Measurements from ENCODE around the gene POU2AF3. TPM values are rescaled to one million over a fixed set of nuclear protein-coding genes. Genes with fewer than 3 reads are reported as not detected.

POU2AF3 gene
- total RNA-seq, 3 donors from 2014 or later (not counting 1 experiment from before 2014, with no cell fraction given) = not detected

DNA sequence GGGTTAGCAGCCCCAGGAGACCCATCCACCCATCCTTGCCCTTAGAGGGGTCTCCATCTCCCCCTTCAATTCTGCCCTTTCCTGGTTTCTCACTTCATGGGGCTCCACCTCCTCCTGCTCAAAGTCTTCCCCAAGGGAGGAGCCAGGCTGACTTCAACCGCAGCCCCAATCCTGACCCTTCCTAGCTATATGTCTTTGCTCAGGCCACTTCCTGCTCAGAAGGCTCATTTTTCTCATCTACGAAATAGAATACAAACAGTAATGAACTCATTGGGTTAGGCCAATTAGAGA is 56.2 kb downstream of the POU2AF3 start:
- no peaks in the 10 kb centered on the region for H3K27me3 ChIP-seq (ENCODE audit: control insufficient read depth, insufficient read depth, low read length)
- Mint-ChIP-seq H3K36me3 (no peaks in the 10 kb centered on the region), H3K27me3 (ENCODE audit: low read depth in 2 of 2) (peaks cover 0 to 5% of the 10 kb centered on the region in 2 donors), H3K27ac (no peak overlapping the region), H3K4me3 (no peak overlapping the region), H3K4me1 (no peaks in the 10 kb centered on the region), H3K9me3 (no peaks in the 10 kb centered on the region)
- H3K36me3 ChIP-seq (ENCODE audit: control insufficient read depth, insufficient read depth, low read length) = no peaks in the 10 kb centered on the region
- no peak for DNase-seq
- WGBS (ENCODE audit: insufficient coverage) = 92% methylated on average over 1 of the region's 2 CpGs
- no peak for TF ChIP-seq CTCF (IDR thresholded peaks at IDR 0.05)
- no peaks in the 10 kb centered on the region for H3K4me1 ChIP-seq (ENCODE audit: control insufficient read depth, insufficient read depth, low read length)
- H3K4me3 ChIP-seq (ENCODE audit: low read length) = no peak overlapping the region
- intact Hi-C loops (cut with micrococcal nuclease) = no loop called here
- no peaks in the 10 kb centered on the region for H3K9me3 ChIP-seq (ENCODE audit: control insufficient read depth, insufficient read depth, low read length)
- H3K27ac ChIP-seq (ENCODE audit: low read length) = no peak overlapping the region
- ATAC-seq = no peak

DNA sequence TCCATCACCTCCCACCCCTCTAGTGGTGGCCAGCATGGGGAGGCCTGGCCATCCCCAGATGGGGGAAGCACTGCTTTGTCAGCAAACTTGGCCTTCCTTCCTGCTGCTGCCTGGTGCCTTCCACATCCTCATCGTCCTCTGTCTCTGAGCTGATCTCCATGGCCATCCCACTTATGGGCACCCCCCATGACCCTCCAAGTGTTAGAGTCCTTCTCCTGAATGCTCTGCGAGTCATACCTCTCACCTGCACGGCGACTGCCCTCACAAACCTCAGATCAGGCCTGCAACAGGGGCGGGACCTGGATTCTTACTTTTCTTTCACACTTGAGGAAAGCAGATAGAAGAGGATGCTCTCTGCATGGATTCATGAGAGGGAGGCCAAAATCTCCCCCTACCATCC is 56.8 kb downstream of the POU2AF3 start:
- no peak overlapping the region for H3K4me3 Mint-ChIP-seq
- H3K36me3 ChIP-seq (ENCODE audit: control insufficient read depth, insufficient read depth, low read length) = no peaks in the 10 kb centered on the region
- intact Hi-C loops (cut with micrococcal nuclease) = no loop called here
- H3K27me3 ChIP-seq (ENCODE audit: control insufficient read depth, insufficient read depth, low read length) = no peaks in the 10 kb centered on the region
- H3K27me3 Mint-ChIP-seq (ENCODE audit: low read depth in 2 of 2) = peaks cover 0 to 5% of the 10 kb centered on the region in 2 donors
- H3K36me3 Mint-ChIP-seq = no peaks in the 10 kb centered on the region
- no peaks in the 10 kb centered on the region for H3K4me1 ChIP-seq (ENCODE audit: control insufficient read depth, insufficient read depth, low read length)
- no peaks in the 10 kb centered on the region for H3K4me1 Mint-ChIP-seq
- no peak overlapping the region for H3K27ac ChIP-seq (ENCODE audit: low read length)
- 85% methylated on average over 5 of the region's 5 CpGs for WGBS (ENCODE audit: insufficient coverage)
- TF ChIP-seq CTCF (IDR thresholded peaks at IDR 0.05) = no peak
- no peak for DNase-seq
- H3K27ac Mint-ChIP-seq = no peak overlapping the region
- H3K4me3 ChIP-seq (ENCODE audit: low read length) = no peak overlapping the region
- H3K9me3 Mint-ChIP-seq = no peaks in the 10 kb centered on the region
- no peak for ATAC-seq
- no peaks in the 10 kb centered on the region for H3K9me3 ChIP-seq (ENCODE audit: control insufficient read depth, insufficient read depth, low read length)

DNA sequence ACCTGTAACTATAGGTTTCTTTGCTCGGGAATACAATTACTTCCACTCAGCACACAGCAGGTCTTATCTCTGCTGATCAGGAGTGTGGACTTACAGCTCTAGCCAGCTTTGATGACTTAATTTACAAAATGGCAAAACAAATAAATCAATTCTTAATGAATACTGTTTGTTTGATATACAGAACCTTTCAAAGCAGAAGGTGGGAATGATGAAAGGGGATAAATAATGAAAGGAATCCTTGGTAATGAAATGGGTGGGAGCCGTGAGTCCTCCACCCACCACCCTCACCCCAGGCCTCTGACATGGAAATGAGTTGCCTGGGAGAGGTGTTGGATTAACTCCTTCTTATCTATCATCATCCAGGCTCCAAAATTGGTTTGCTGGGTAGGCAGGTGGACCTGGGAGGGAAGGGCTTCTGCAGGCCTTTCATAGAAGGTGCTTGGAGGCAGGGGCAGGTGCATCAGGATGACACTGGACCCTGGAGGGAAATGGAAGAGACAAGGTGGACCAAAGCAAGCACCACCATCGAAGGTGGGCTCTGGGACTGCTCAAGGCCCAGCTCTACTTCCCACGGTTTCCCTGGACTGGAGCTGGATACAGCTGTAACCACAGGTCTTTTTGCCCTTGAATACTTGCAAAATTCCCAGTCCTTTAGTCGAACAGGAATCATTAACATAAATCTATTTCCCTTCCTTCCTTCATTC is 57.8 kb downstream of the POU2AF3 start:
- Histone ChIP-seq H3K36me3 (ENCODE audit: control insufficient read depth, insufficient read depth, low read length) (no peaks in the 10 kb centered on the region), H3K4me1 (ENCODE audit: control insufficient read depth, insufficient read depth, low read length) (peaks cover 2% of the 10 kb centered on the region), H3K27me3 (ENCODE audit: control insufficient read depth, insufficient read depth, low read length) (no peaks in the 10 kb centered on the region), H3K27ac (ENCODE audit: low read length) (no peak overlapping the region), H3K4me3 (ENCODE audit: low read length) (no peak overlapping the region), H3K9me3 (ENCODE audit: control insufficient read depth, insufficient read depth, low read length) (no peaks in the 10 kb centered on the region)
- Mint-ChIP-seq H3K9me3 (no peaks in the 10 kb centered on the region), H3K4me1 (no peaks in the 10 kb centered on the region), H3K27me3 (ENCODE audit: low read depth in 2 of 2) (no peaks in the 10 kb centered on the region), H3K36me3 (no peaks in the 10 kb centered on the region), H3K27ac (no peak overlapping the region), H3K4me3 (no peak overlapping the region)
- DNase-seq = no peak
- intact Hi-C loops (cut with micrococcal nuclease) = no loop called here
- ATAC-seq = no peak
- no peak for TF ChIP-seq CTCF (IDR thresholded peaks at IDR 0.05)
- 78% methylated on average over 4 of the region's 5 CpGs for WGBS (ENCODE audit: insufficient coverage)

DNA sequence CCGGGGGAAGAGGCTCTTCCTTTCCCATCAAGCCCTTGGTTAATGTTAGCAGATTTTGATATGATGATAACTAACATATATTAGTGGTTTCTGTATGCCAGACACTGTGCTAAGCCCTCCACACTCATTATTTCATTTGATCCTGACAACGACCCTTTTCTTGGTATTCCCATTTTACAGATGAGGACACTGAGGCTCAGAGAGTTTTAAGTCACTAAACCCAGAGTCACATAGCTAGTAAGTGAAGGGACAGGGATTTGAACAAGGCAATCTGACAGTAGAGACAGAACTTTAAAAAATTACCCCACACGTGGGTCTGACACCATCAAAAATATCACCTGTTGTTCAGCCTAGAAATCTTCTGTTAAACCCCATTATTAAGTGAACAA is 58.3 kb downstream of the POU2AF3 start:
- no peak overlapping the region for H3K27ac Mint-ChIP-seq
- 76% methylated on average over 2 of the region's 3 CpGs for WGBS (ENCODE audit: insufficient coverage)
- H3K27me3 Mint-ChIP-seq (ENCODE audit: low read depth in 2 of 2) = no peaks in the 10 kb centered on the region
- H3K4me1 ChIP-seq (ENCODE audit: control insufficient read depth, insufficient read depth, low read length) = peaks cover 2% of the 10 kb centered on the region
- no peak overlapping the region for H3K4me3 ChIP-seq (ENCODE audit: low read length)
- no peaks in the 10 kb centered on the region for H3K27me3 ChIP-seq (ENCODE audit: control insufficient read depth, insufficient read depth, low read length)
- TF ChIP-seq CTCF (IDR thresholded peaks at IDR 0.05) = no peak
- H3K4me3 Mint-ChIP-seq = no peak overlapping the region
- intact Hi-C loops (cut with micrococcal nuclease) = no loop called here
- H3K4me1 Mint-ChIP-seq = no peaks in the 10 kb centered on the region
- no peak overlapping the region for H3K27ac ChIP-seq (ENCODE audit: low read length)
- H3K36me3 ChIP-seq (ENCODE audit: control insufficient read depth, insufficient read depth, low read length) = no peaks in the 10 kb centered on the region
- H3K36me3 Mint-ChIP-seq = no peaks in the 10 kb centered on the region
- no peaks in the 10 kb centered on the region for H3K9me3 Mint-ChIP-seq
- no peak for DNase-seq
- H3K9me3 ChIP-seq (ENCODE audit: control insufficient read depth, insufficient read depth, low read length) = no peaks in the 10 kb centered on the region
- ATAC-seq = no peak

All from natural killer cell (primary cell).